TTC549 (cell line): ENCODE data around the gene PATJ.
"Not testable (repeated sequence)": the region's sequence is repeated elsewhere in the genome, so short reads cannot be mapped to it uniquely, and the experiment has no call there.

ENCODE experiments used
- FAIRE-seq: peaks from 2 replicates; lab custom pipeline; 2012; peaks lifted over from hg19 to GRCh38; lab: Jason Lieb, UNC

PATJ gene

GRCh38 chr1:61887076-61887867, 145.0 kb downstream of the PATJ start:
- FAIRE-seq, result no peak

GRCh38 chr1:61887931-61888564, 145.8 kb downstream of the PATJ start:
- FAIRE-seq, result no peak

GRCh38 chr1:61888808-61889207, 146.5 kb downstream of the PATJ start:
- no peak for FAIRE-seq

GRCh38 chr1:61890435-61890834, 148.2 kb downstream of the PATJ start:
- not testable (repeated sequence) for FAIRE-seq

- no peak for FAIRE-seq
These were observed 150.7 kb downstream of the PATJ start for GRCh38 chr1:61892977-61893376.

GRCh38 chr1:61894296-61894695, 152.0 kb downstream of the PATJ start:
- not testable (repeated sequence) for FAIRE-seq

- FAIRE-seq, result no peak
These were observed 152.9 kb downstream of the PATJ start for GRCh38 chr1:61895175-61895574.

- FAIRE-seq, result no peak
These were observed 156.4 kb downstream of the PATJ start for GRCh38 chr1:61898658-61899057.

GRCh38 chr1:61904354-61904753, 162.1 kb downstream of the PATJ start:
- FAIRE-seq, result no peak

GRCh38 chr1:61907102-61907501, 164.8 kb downstream of the PATJ start:
- FAIRE-seq, result no peak

- FAIRE-seq, result no peak
These were observed 167.8 kb downstream of the PATJ start for GRCh38 chr1:61910035-61910434.

- FAIRE-seq, result no peak
These were observed 172.7 kb downstream of the PATJ start for GRCh38 chr1:61914823-61915482.

- no peak for FAIRE-seq
These were observed 179.2 kb downstream of the PATJ start for GRCh38 chr1:61921435-61921834.

- no peak for FAIRE-seq
These were observed 180.7 kb downstream of the PATJ start for GRCh38 chr1:61922950-61923480.

- FAIRE-seq, result no peak
These were observed 183.5 kb downstream of the PATJ start for GRCh38 chr1:61925591-61926298.

- no peak for FAIRE-seq
These were observed 184.3 kb downstream of the PATJ start for GRCh38 chr1:61926597-61926996.

GRCh38 chr1:61930116-61930645, 187.9 kb downstream of the PATJ start:
- FAIRE-seq, result no peak

- no peak for FAIRE-seq
These were observed 189.5 kb downstream of the PATJ start for GRCh38 chr1:61931587-61932279.

- no peak for FAIRE-seq
These were observed 193.2 kb downstream of the PATJ start for GRCh38 chr1:61935516-61935915.

GRCh38 chr1:61936839-61937238, 194.6 kb downstream of the PATJ start:
- no peak for FAIRE-seq

- FAIRE-seq, result no peak
These were observed 199.5 kb downstream of the PATJ start for GRCh38 chr1:61941794-61942193.

- no peak for FAIRE-seq
These were observed 200.6 kb downstream of the PATJ start for GRCh38 chr1:61942856-61943255.
